Measurements from ENCODE around the gene LHX8. TPM values are rescaled to one million over a fixed set of nuclear protein-coding genes. Genes with fewer than 3 reads are reported as not detected.
A peak's percentile ranks its signal among the peaks of the same experiment; 100 is the strongest.

LHX8 gene
- total and polyA plus RNA-seq, 5 donors: not detected

- intact Hi-C loops (cut with DNase I): no loop called here
- ATAC-seq: peak in 1 of 2 donors; percentile 19
- Histone ChIP-seq H3K27me3 (ENCODE audit: control insufficient read depth, insufficient read depth) (no peaks in the 10 kb centered on the region), H3K9me3 (ENCODE audit: control insufficient read depth, low read length) (no peaks in the 10 kb centered on the region), H3K27ac (ENCODE audit: low read length) (no peak overlapping the region), H3K4me3 (ENCODE audit: low read length) (peak overlapping the region; percentile 6), H3K4me1 (ENCODE audit: control insufficient read depth, insufficient read depth, low read length) (no peaks in the 10 kb centered on the region)
- WGBS: 5% methylated on average over 54 of the region's 54 CpGs
- no peak for DNase-seq
These were observed 722 bp downstream of the LHX8 start for GRCh38 chr1:75134647-75135572.

- no peaks in the 10 kb centered on the region for H3K4me1 ChIP-seq (ENCODE audit: control insufficient read depth, insufficient read depth, low read length)
- DNase-seq (no peak), ATAC-seq (no peak)
- no peak overlapping the region for H3K27ac ChIP-seq (ENCODE audit: low read length)
- 7% methylated on average over 23 of the region's 23 CpGs for WGBS
- H3K27me3 ChIP-seq (ENCODE audit: control insufficient read depth, insufficient read depth): no peaks in the 10 kb centered on the region
- peak overlapping the region; percentile 6 for H3K4me3 ChIP-seq (ENCODE audit: low read length)
- no peaks in the 10 kb centered on the region for H3K9me3 ChIP-seq (ENCODE audit: control insufficient read depth, low read length)
- intact Hi-C loops (cut with DNase I): no loop called here
These were observed 1.5 kb downstream of the LHX8 start for GRCh38 chr1:75135573-75136194.

GRCh38 chr1:75136195-75136815 is 2.1 kb downstream of the LHX8 start:
- no peak for DNase-seq
- Histone ChIP-seq H3K27me3 (ENCODE audit: control insufficient read depth, insufficient read depth) (no peaks in the 10 kb centered on the region), H3K9me3 (ENCODE audit: control insufficient read depth, low read length) (no peaks in the 10 kb centered on the region), H3K4me3 (ENCODE audit: low read length) (peak overlapping the region; percentile 6), H3K27ac (ENCODE audit: low read length) (no peak overlapping the region), H3K4me1 (ENCODE audit: control insufficient read depth, insufficient read depth, low read length) (no peaks in the 10 kb centered on the region)
- peak in 1 of 2 donors; percentile 32 for ATAC-seq
- intact Hi-C loops (cut with DNase I): no loop called here
- 3% methylated on average over 64 of the region's 64 CpGs for WGBS

GRCh38 chr1:75136921-75137641 is 2.9 kb downstream of the LHX8 start:
- no peak for ATAC-seq
- Histone ChIP-seq H3K27ac (ENCODE audit: low read length) (no peak overlapping the region), H3K9me3 (ENCODE audit: control insufficient read depth, low read length) (no peaks in the 10 kb centered on the region), H3K4me1 (ENCODE audit: control insufficient read depth, insufficient read depth, low read length) (no peaks in the 10 kb centered on the region), H3K27me3 (ENCODE audit: control insufficient read depth, insufficient read depth) (no peaks in the 10 kb centered on the region), H3K4me3 (ENCODE audit: low read length) (no peak overlapping the region)
- intact Hi-C loops (cut with DNase I): no loop called here
- whole genome bisulfite sequencing: 8% methylated on average over 36 of the region's 37 CpGs
- DNase-seq: peak in 1 of 3 donors; percentile 36

GRCh38 chr1:75152092-75152491 is 17.9 kb downstream of the LHX8 start:
- DNase-seq (no peak), ATAC-seq (no peak)
- intact Hi-C loops (cut with DNase I): no loop called here
- Histone ChIP-seq H3K4me3 (ENCODE audit: low read length) (no peak overlapping the region), H3K27me3 (ENCODE audit: control insufficient read depth, insufficient read depth) (no peaks in the 10 kb centered on the region), H3K9me3 (ENCODE audit: control insufficient read depth, low read length) (no peaks in the 10 kb centered on the region), H3K27ac (ENCODE audit: low read length) (no peak overlapping the region), H3K4me1 (ENCODE audit: control insufficient read depth, insufficient read depth, low read length) (no peaks in the 10 kb centered on the region)
- 51% methylated on average over 2 of the region's 2 CpGs for WGBS

GRCh38 chr1:75159154-75159553 is 25.0 kb downstream of the LHX8 start:
- no peak for DNase-seq
- Histone ChIP-seq H3K4me3 (ENCODE audit: low read length) (no peak overlapping the region), H3K9me3 (ENCODE audit: control insufficient read depth, low read length) (no peaks in the 10 kb centered on the region), H3K27ac (ENCODE audit: low read length) (no peak overlapping the region), H3K27me3 (ENCODE audit: control insufficient read depth, insufficient read depth) (no peaks in the 10 kb centered on the region), H3K4me1 (ENCODE audit: control insufficient read depth, insufficient read depth, low read length) (no peaks in the 10 kb centered on the region)
- no peak for ATAC-seq
- 79% methylated on average over 3 of the region's 3 CpGs for WGBS
- intact Hi-C loops (cut with DNase I): no loop called here

GRCh38 chr1:75165264-75165663 is 31.1 kb downstream of the LHX8 start:
- DNase-seq (no peak), ATAC-seq (no peak)
- no peaks in the 10 kb centered on the region for H3K9me3 ChIP-seq (ENCODE audit: control insufficient read depth, low read length)
- no peak overlapping the region for H3K4me3 ChIP-seq (ENCODE audit: low read length)
- intact Hi-C loops (cut with DNase I): no loop called here
- no peaks in the 10 kb centered on the region for H3K27me3 ChIP-seq (ENCODE audit: control insufficient read depth, insufficient read depth)
- no peak overlapping the region for H3K27ac ChIP-seq (ENCODE audit: low read length)
- peaks cover 1% of the 10 kb centered on the region for H3K4me1 ChIP-seq (ENCODE audit: control insufficient read depth, insufficient read depth, low read length)

- H3K9me3 ChIP-seq (ENCODE audit: control insufficient read depth, low read length): no peaks in the 10 kb centered on the region
- H3K4me1 ChIP-seq (ENCODE audit: control insufficient read depth, insufficient read depth, low read length): peaks cover 1% of the 10 kb centered on the region
- no peak for DNase-seq
- no peak overlapping the region for H3K4me3 ChIP-seq (ENCODE audit: low read length)
- WGBS: 79% methylated on average over 4 of the region's 4 CpGs
- intact Hi-C loops (cut with DNase I): no loop called here
- no peak for ATAC-seq
- H3K27me3 ChIP-seq (ENCODE audit: control insufficient read depth, insufficient read depth): no peaks in the 10 kb centered on the region
- H3K27ac ChIP-seq (ENCODE audit: low read length): no peak overlapping the region
These were observed 32.6 kb downstream of the LHX8 start for GRCh38 chr1:75166821-75167220.

GRCh38 chr1:75170011-75170410 is 35.8 kb downstream of the LHX8 start:
- Histone ChIP-seq H3K4me1 (ENCODE audit: control insufficient read depth, insufficient read depth, low read length) (peaks cover 1% of the 10 kb centered on the region), H3K27ac (ENCODE audit: low read length) (no peak overlapping the region), H3K27me3 (ENCODE audit: control insufficient read depth, insufficient read depth) (no peaks in the 10 kb centered on the region), H3K9me3 (ENCODE audit: control insufficient read depth, low read length) (no peaks in the 10 kb centered on the region), H3K4me3 (ENCODE audit: low read length) (no peak overlapping the region)
- intact Hi-C loops (cut with DNase I): no loop called here
- DNase-seq (no peak), ATAC-seq (no peak)
- WGBS: 92% methylated on average over 2 of the region's 2 CpGs

GRCh38 chr1:75170981-75171380 is 36.8 kb downstream of the LHX8 start:
- Histone ChIP-seq H3K9me3 (ENCODE audit: control insufficient read depth, low read length) (no peaks in the 10 kb centered on the region), H3K27ac (ENCODE audit: low read length) (no peak overlapping the region), H3K27me3 (ENCODE audit: control insufficient read depth, insufficient read depth) (no peaks in the 10 kb centered on the region), H3K4me1 (ENCODE audit: control insufficient read depth, insufficient read depth, low read length) (peaks cover 1% of the 10 kb centered on the region), H3K4me3 (ENCODE audit: low read length) (no peak overlapping the region)
- DNase-seq: no peak
- 71% methylated on average over 2 of the region's 2 CpGs for WGBS
- ATAC-seq: no peak
- intact Hi-C loops (cut with DNase I): no loop called here

- H3K27me3 ChIP-seq (ENCODE audit: control insufficient read depth, insufficient read depth): no peaks in the 10 kb centered on the region
- no peak overlapping the region for H3K27ac ChIP-seq (ENCODE audit: low read length)
- H3K9me3 ChIP-seq (ENCODE audit: control insufficient read depth, low read length): no peaks in the 10 kb centered on the region
- H3K4me1 ChIP-seq (ENCODE audit: control insufficient read depth, insufficient read depth, low read length): no peaks in the 10 kb centered on the region
- intact Hi-C loops (cut with DNase I): no loop called here
- whole genome bisulfite sequencing: 73% methylated on average over 1 of the region's 1 CpG
- DNase-seq (no peak), ATAC-seq (no peak)
- H3K4me3 ChIP-seq (ENCODE audit: low read length): no peak overlapping the region
These were observed 37.7 kb downstream of the LHX8 start for GRCh38 chr1:75171876-75172275.
